ENCODE results near the gene FAT2. TPM values are rescaled to one million over a fixed set of nuclear protein-coding genes. Genes with fewer than 3 reads are reported as not detected.

FAT2 gene
- total RNA-seq, 4 donors from 2014 or later = not detected

GRCh38 chr5:151628112-151628823 is 37.1 kb upstream of the FAT2 start:
- in situ Hi-C loops (cut with MboI; ENCODE audit: low sequenced_read_pairs in 4 of 4) = no loop called here
- H3K36me3 ChIP-seq = no peaks in the 10 kb centered on the region
- no peak for TF ChIP-seq CTCF (IDR thresholded peaks at IDR 0.05 in 4 of 5, conservative IDR thresholded peaks at IDR 0.05 in 1 of 5)
- no peak for TF ChIP-seq POLR2A (IDR thresholded peaks at IDR 0.05)
- peak in 1 of 2 donors; percentile 37 for DNase-seq
- no peak overlapping the region for H3K27ac ChIP-seq
- H3K4me3 ChIP-seq = no peak overlapping the region
- no peaks in the 10 kb centered on the region for H3K9me3 ChIP-seq
- intact Hi-C loops (cut with DNase I; ENCODE audit: low total_unique reads) = no loop called here
- ATAC-seq = peak in 1 of 2 donors; percentile 39
- peaks cover 0 to 4% of the 10 kb centered on the region in 2 donors for H3K4me1 ChIP-seq
- H3K27me3 ChIP-seq = no peaks in the 10 kb centered on the region

- in situ Hi-C loops (cut with MboI; ENCODE audit: low sequenced_read_pairs in 4 of 4) (no loop called here), intact Hi-C loops (cut with DNase I; ENCODE audit: low total_unique reads) (no loop called here)
- TF ChIP-seq CTCF (IDR thresholded peaks at IDR 0.05 in 4 of 5, conservative IDR thresholded peaks at IDR 0.05 in 1 of 5) = no peak
- TF ChIP-seq POLR2A (IDR thresholded peaks at IDR 0.05) = no peak
- no peaks in the 10 kb centered on the region for H3K36me3 ChIP-seq
- H3K27ac ChIP-seq = no peak overlapping the region
- ATAC-seq = no peak
- peaks cover 0 to 4% of the 10 kb centered on the region in 2 donors for H3K4me1 ChIP-seq
- no peak overlapping the region for H3K4me3 ChIP-seq
- no peaks in the 10 kb centered on the region for H3K9me3 ChIP-seq
- H3K27me3 ChIP-seq = no peaks in the 10 kb centered on the region
- DNase-seq = no peak
Measured at GRCh38 chr5:151627650-151628049, 36.5 kb upstream of the FAT2 start.

- no peaks in the 10 kb centered on the region for H3K9me3 ChIP-seq
- no peak overlapping the region for H3K27ac ChIP-seq
- in situ Hi-C loops (cut with MboI; ENCODE audit: low sequenced_read_pairs in 4 of 4) (no loop called here), intact Hi-C loops (cut with DNase I; ENCODE audit: low total_unique reads) (no loop called here)
- ATAC-seq (no peak), DNase-seq (no peak)
- peaks cover 0 to 4% of the 10 kb centered on the region in 2 donors for H3K4me1 ChIP-seq
- TF ChIP-seq CTCF (IDR thresholded peaks at IDR 0.05 in 4 of 5, conservative IDR thresholded peaks at IDR 0.05 in 1 of 5) = no peak
- TF ChIP-seq POLR2A (IDR thresholded peaks at IDR 0.05) = no peak
- no peak overlapping the region for H3K4me3 ChIP-seq
- no peaks in the 10 kb centered on the region for H3K36me3 ChIP-seq
- H3K27me3 ChIP-seq = no peaks in the 10 kb centered on the region
Measured at GRCh38 chr5:151625285-151625684, 34.2 kb upstream of the FAT2 start.

- ATAC-seq = no peak
- Histone ChIP-seq H3K4me3 (no peak overlapping the region), H3K36me3 (no peaks in the 10 kb centered on the region), H3K9me3 (no peaks in the 10 kb centered on the region), H3K27ac (no peak overlapping the region), H3K27me3 (no peaks in the 10 kb centered on the region), H3K4me1 (peaks cover 4 to 11% of the 10 kb centered on the region in 2 donors)
- TF ChIP-seq POLR2A (IDR thresholded peaks at IDR 0.05) (no peak), CTCF (IDR thresholded peaks at IDR 0.05 in 4 of 5, conservative IDR thresholded peaks at IDR 0.05 in 1 of 5) (no peak)
- in situ Hi-C loops (cut with MboI; ENCODE audit: low sequenced_read_pairs in 4 of 4) = no loop called here
- intact Hi-C loops (cut with DNase I; ENCODE audit: low total_unique reads) = no loop called here
- DNase-seq = no peak
Measured at GRCh38 chr5:151624476-151624875, 33.3 kb upstream of the FAT2 start.

Measured in gastrocnemius medialis (tissue), 4 donors.